SK-N-SH (cell line): ENCODE results near the gene PWP2. TPM values are rescaled to one million over a fixed set of nuclear protein-coding genes. Genes with fewer than 3 reads are reported as not detected.
"Not testable (repeated sequence)": the region's sequence is repeated elsewhere in the genome, so short reads cannot be mapped to it uniquely, and the experiment has no call there.

Experiments used
- CTCF ChIA-PET: fragments of 300-600, 350-600 bp; formaldehyde crosslinking; extraction: SDS; loops from one replicate; lab custom pipeline; 2021; lab: Yijun Ruan, JAX
- POLR2A ChIA-PET: fragments of 350-600 bp; sonication (Branson Sonifier 250); formaldehyde crosslinking; extraction: SDS; loops from one replicate; lab custom pipeline; 2020; ENCODE audit warnings: antibody characterized with exemption, inconsistent platforms; lab: Yijun Ruan, JAX
- DNase-seq: peaks from one replicate; pipeline ENCODE4 v3.0.0; 2012
- H2AFZ ChIP-seq: fragments of 200-600 bp; sonication (generic); 2 replicates; pipeline ENCODE4 v1.8.1; 2016; ENCODE audit warnings: antibody characterized with exemption, mild to moderate bottlenecking, low read depth
- H3F3A ChIP-seq: fragments of 200-600 bp; sonication (generic); replicated peaks from 2 replicates; pipeline ENCODE3; 2016; ENCODE audit warnings: antibody characterized with exemption, mild to moderate bottlenecking; ENCODE audit not compliant: insufficient read depth
- H3K27ac ChIP-seq, 2 experiments: fragments of 200-500 bp in 1 of 2; fragments of 200-600 bp in 1 of 2; sonication (Bioruptor generic) in 1 of 2; sonication (generic), shearing (Covaris generic) in 1 of 2; 2 replicates each; pipeline versions ENCODE4 v1.5.1 to v1.6.1; 2014 to 2016; ENCODE audit warnings: low read depth in 2 of 2, inconsistent platforms in 1 of 2, low read length in 1 of 2, mild to moderate bottlenecking in 1 of 2, mixed read lengths in 1 of 2
- H3K27me3 ChIP-seq: fragments of 200-600 bp; sonication (generic), shearing (Covaris generic); 2 replicates; pipeline ENCODE4 v1.6.1; 2016; ENCODE audit warnings: mixed run types; ENCODE audit not compliant: insufficient read depth
- H3K36me3 ChIP-seq, 2 experiments: fragments of 200-500 bp in 1 of 2; fragments of 200-600 bp in 1 of 2; sonication (Bioruptor generic) in 1 of 2; sonication (generic) in 1 of 2; replicated peaks in 1 of 2; 2 replicates each; pipeline versions ENCODE3 to v1.5.1; 2014 to 2016; ENCODE audit warnings: low read length in 1 of 2, mild to moderate bottlenecking in 1 of 2; ENCODE audit not compliant: insufficient read depth in 2 of 2, control insufficient read depth in 1 of 2
- H3K4me1 ChIP-seq, 2 experiments: fragments of 200-500 bp in 1 of 2; fragments of 200-600 bp in 1 of 2; sonication (Bioruptor generic) in 1 of 2; sonication (generic), shearing (Covaris generic) in 1 of 2; 2 replicates each; pipeline versions ENCODE4 v1.5.1 to v1.6.1; 2014 to 2016; ENCODE audit warnings: low read depth in 1 of 2, low read length in 1 of 2, mixed run types in 1 of 2; ENCODE audit not compliant: insufficient read depth in 2 of 2, control insufficient read depth in 1 of 2
- H3K4me2 ChIP-seq: fragments of 200-600 bp; sonication (generic), shearing (Covaris generic); 2 replicates; pipeline ENCODE4 v1.6.1; 2017; ENCODE audit warnings: mixed run types
- H3K4me3 ChIP-seq, 2 experiments: fragments of 200-500 bp in 1 of 2; fragments of 200-600 bp in 1 of 2; sonication (Bioruptor generic) in 1 of 2; sonication (generic), shearing (Covaris generic) in 1 of 2; 2 replicates each; pipeline versions ENCODE4 v1.5.1 to v1.8.1; 2014 to 2016; ENCODE audit warnings: low read depth in 2 of 2, inconsistent platforms in 1 of 2, low read length in 1 of 2, mild to moderate bottlenecking in 1 of 2, mixed read lengths in 1 of 2, moderate library complexity in 1 of 2
- H3K79me2 ChIP-seq: fragments of 200-600 bp; sonication (generic); 2 replicates; pipeline ENCODE4 v1.8.1; 2017; ENCODE audit warnings: mild to moderate bottlenecking; ENCODE audit not compliant: insufficient read depth
- H3K9ac ChIP-seq: fragments of 200-600 bp; sonication (generic); 2 replicates; pipeline ENCODE4 v1.6.1; 2017; ENCODE audit warnings: mixed run types
- H3K9me2 ChIP-seq: fragments of 200-600 bp; sonication (generic); 2 replicates; pipeline ENCODE4 v1.6.1; 2017; ENCODE audit warnings: mixed run types
- H3K9me3 ChIP-seq: fragments of 200-600 bp; sonication (generic); 2 replicates; pipeline ENCODE4 v1.6.1; 2017; ENCODE audit warnings: mixed run types, mild to moderate bottlenecking, moderate library complexity
- H4K20me1 ChIP-seq: fragments of 200-600 bp; sonication (generic); 2 replicates; pipeline ENCODE4 v1.6.1; 2017; ENCODE audit warnings: mild to moderate bottlenecking, mixed run types; ENCODE audit not compliant: insufficient read depth
- WGBS: methylation state at CpG from one replicate; pipeline ENCODE4 v1.1.6; 2017; ENCODE audit warnings: low lambda C conversion rate; 5-methylcytosine and 5-hydroxymethylcytosine counted together
- polyA plus RNA-seq, 3 experiments: library from polyadenylated mRNA; depleted of rRNA; stranded (reverse); fragments of >200 nt; gene quantifications; 2 replicates each; pipeline ENCODE4 v1.2.3, GENCODE V29; 2012

The PWP2 gene
- polyA plus RNA-seq, 1 of the 3 experiments (the other 2 are of a cell fraction), result 6.0 TPM

DNA sequence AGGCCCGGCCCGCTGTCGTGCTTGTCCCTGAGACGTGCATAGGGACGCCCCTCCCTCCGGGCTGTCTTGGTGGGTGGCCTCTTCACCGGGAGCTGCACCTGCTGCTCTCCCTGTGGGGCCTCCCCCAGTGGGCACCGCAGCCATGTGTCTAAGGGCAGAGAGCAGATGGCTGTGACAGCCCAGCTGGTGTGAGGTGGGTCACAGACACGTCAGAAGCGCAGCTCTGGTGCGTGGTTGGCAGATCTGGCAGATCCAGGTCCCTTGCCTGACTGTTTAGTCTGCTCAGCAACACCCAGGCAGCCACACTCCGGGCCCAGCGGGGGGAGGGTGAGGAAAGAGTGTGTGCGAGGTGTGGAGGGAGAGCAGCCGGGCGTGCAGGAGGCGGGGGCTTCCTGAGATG lies 36.2 kb downstream of the PWP2 start:
- H3K9me3 ChIP-seq, H3F3A ChIP-seq, DNase-seq, H3K79me2 ChIP-seq, H4K20me1 ChIP-seq, H3K36me3 ChIP-seq, H3K4me1 ChIP-seq, H3K4me3 ChIP-seq, H3K4me2 ChIP-seq, H3K9ac ChIP-seq, CTCF ChIA-PET, POLR2A ChIA-PET, H2AFZ ChIP-seq, H3K9me2 ChIP-seq, H3K27me3 ChIP-seq, H3K27ac ChIP-seq: not testable (repeated sequence)
- no CpG with 5 or more reads among the region's 17 CpGs for WGBS

DNA sequence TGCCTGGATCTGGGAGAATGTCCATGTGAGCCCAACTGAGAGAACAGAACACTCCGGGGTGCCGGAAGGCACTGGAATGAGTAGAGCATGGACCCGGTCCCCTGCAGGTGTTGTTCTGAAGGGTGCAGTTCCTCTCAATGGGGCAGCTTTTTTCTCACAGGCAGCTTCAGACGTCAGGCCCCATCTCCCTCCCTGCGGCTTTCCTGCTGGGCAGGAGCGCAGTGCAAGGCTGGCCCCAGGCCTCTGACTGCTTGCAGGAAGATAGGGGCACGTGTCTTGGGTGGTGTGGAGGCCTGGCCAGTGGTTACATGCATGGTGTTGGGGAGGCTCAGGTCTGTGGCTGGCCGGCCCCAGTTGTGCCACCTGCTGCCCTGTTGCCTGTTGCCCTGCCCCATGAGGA lies 36.8 kb downstream of the PWP2 start:
- WGBS, result no CpG with 5 or more reads among the region's 8 CpGs
- CTCF ChIA-PET, H3K4me2 ChIP-seq: not testable (repeated sequence)

DNA sequence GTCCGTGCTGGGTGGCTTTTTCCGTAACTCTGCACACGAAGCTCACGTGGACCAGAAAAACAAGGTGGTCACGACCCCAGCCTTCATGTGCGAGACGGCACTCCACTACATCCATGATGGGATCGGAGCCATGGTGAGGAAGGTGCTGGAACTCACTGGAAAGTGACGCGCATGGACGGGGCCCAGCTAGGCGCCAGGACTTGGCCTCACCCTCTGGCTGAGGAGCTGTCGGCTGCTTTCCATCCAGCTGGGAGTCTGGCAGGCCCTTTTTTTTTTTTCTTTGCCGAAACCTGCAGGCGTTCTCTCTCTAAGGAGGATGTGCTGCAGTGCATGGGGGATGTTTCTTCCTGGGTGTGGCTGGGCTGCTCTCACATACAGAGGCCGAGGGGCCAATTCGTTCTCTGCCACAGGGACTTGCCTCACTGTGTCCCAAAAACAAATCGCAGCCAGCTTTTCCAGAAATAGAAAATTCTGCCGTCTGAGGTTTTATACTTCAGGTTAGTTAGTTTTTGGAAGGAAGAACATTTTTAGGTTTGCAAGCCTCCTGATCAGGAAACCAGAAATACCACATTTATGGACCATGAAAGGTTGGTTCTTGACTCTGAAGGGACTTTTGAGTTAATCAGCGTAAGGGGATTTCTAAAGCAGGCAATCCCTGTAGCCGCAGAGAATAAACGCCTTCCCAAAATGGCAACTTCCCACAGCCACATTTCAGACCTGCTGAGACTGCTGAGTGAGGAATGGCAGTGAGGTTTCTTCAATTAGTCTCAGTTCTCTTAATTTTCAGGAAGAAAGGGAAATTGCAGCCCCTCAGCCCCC lies 37.8 kb downstream of the PWP2 start:
- CTCF ChIA-PET, POLR2A ChIA-PET, H3K4me2 ChIP-seq, H3K27me3 ChIP-seq, H3K4me3 ChIP-seq, H3F3A ChIP-seq, H3K9ac ChIP-seq, H3K9me3 ChIP-seq, DNase-seq, H2AFZ ChIP-seq, H4K20me1 ChIP-seq, H3K79me2 ChIP-seq, H3K4me1 ChIP-seq, H3K27ac ChIP-seq, H3K36me3 ChIP-seq, H3K9me2 ChIP-seq: not testable (repeated sequence)
- no CpG with 5 or more reads among the region's 22 CpGs for WGBS

More for the DNA sequence above, 36.8 kb downstream of the PWP2 start:
- H3K9me3 ChIP-seq, POLR2A ChIA-PET, H3K79me2 ChIP-seq, H2AFZ ChIP-seq, H3K27me3 ChIP-seq, DNase-seq, H3F3A ChIP-seq, H3K27ac ChIP-seq, H3K9me2 ChIP-seq, H3K36me3 ChIP-seq, H3K4me1 ChIP-seq, H3K9ac ChIP-seq, H4K20me1 ChIP-seq, H3K4me3 ChIP-seq: not testable (repeated sequence)

DNA sequence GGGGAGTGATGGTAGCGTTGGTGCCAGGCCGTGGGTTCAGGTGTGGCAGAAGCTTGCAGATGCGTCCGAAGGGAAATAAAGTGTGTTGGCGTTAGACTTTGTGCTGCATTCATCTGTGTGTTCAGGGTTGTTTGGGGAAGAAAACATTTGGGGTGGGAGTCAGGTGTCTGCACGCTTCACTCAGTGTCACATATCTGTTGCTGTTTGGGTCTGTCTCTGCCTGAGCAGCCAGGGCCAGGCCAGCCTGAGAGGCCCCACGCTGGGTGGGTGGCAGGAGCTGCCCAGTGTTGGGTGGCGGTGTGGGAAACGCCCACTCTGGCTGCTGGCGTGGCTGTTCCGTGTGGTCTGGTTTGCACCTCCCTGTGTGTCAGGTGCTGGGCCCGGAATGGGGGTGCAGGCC lies 38.4 kb downstream of the PWP2 start:
- no CpG with 5 or more reads among the region's 12 CpGs for WGBS
- H3K36me3 ChIP-seq, H3K79me2 ChIP-seq, CTCF ChIA-PET, H3K27ac ChIP-seq, H3K4me2 ChIP-seq, H4K20me1 ChIP-seq, H3F3A ChIP-seq, POLR2A ChIA-PET, H3K9me3 ChIP-seq, H3K9me2 ChIP-seq, DNase-seq, H3K9ac ChIP-seq, H3K27me3 ChIP-seq, H3K4me1 ChIP-seq, H2AFZ ChIP-seq, H3K4me3 ChIP-seq: not testable (repeated sequence)

DNA sequence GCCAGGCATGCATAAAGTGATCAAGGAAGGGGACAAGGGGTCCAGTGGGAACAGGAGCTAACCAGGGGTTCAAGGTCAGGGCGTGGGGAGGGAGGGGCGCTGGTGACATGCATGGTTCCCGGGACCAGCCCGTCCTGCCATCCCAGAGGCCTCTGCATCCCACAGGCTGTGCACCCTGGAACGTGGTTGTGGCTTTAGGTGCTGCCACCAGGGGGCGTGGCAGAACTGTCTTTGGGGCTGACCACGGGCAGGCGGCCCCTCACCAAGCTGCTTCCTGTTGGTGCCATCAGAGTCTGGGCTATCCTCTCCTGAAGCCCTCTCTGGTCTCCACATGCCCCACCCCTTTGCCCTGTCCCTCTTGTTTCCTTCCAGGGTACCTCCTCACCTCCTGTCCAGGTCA lies 39.9 kb downstream of the PWP2 start:
- H3K36me3 ChIP-seq, H3K9ac ChIP-seq, CTCF ChIA-PET, H3K4me2 ChIP-seq, H3K27ac ChIP-seq, POLR2A ChIA-PET, DNase-seq, H3K4me1 ChIP-seq, H3K4me3 ChIP-seq, H3K9me3 ChIP-seq, H3K79me2 ChIP-seq, H3K9me2 ChIP-seq, H4K20me1 ChIP-seq, H2AFZ ChIP-seq, H3F3A ChIP-seq, H3K27me3 ChIP-seq: not testable (repeated sequence)
- no CpG with 5 or more reads among the region's 8 CpGs for WGBS

DNA sequence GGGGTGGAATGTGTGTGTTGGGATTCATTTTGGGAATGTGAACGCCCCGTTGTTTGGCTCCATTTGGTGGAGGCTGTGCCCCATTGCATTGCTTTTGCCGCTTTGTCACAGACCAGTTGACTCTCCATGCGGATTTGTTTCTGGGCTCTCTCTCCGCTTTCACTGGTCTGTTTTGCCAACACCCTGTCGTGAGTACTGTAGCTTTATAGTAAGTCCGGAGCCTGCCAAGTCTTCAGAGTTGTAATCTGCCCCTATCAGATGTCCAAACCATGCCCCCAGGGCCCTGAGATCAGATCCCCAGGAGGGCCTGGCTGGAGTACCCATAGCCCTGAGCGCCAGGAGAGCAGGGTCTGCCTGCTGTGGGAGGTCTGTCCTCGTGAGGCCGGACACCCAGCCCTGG lies 43.1 kb downstream of the PWP2 start:
- H3F3A ChIP-seq, H3K27me3 ChIP-seq, POLR2A ChIA-PET, DNase-seq, H3K36me3 ChIP-seq, H3K27ac ChIP-seq, H3K9me3 ChIP-seq, H3K79me2 ChIP-seq, CTCF ChIA-PET, H3K9me2 ChIP-seq, H3K9ac ChIP-seq, H3K4me2 ChIP-seq, H3K4me3 ChIP-seq, H4K20me1 ChIP-seq, H2AFZ ChIP-seq, H3K4me1 ChIP-seq: not testable (repeated sequence)
- no CpG with 5 or more reads among the region's 10 CpGs for WGBS
